22Rv1 (cell line): Measurements from ENCODE around the gene KCNAB1.

Experiments used
- H3K27ac ChIP-seq: fragments of 450-650 bp; 2 replicates; pipeline ENCODE4 v1.5.1; 2017
- CTCF ChIP-seq: fragments of 450-650 bp; IDR thresholded peaks from 2 replicates; pipeline ENCODE4 v1.5.1; 2017; ENCODE audit warnings: mild to moderate bottlenecking
- ZFX ChIP-seq: fragments of 450-650 bp; IDR thresholded peaks from 2 replicates; pipeline ENCODE4 v1.6.1; 2017; ENCODE audit warnings: antibody characterized with exemption, borderline replicate concordance

KCNAB1 gene

GRCh38 chr3:156409694-156410093 lies 289.3 kb downstream of the KCNAB1 start:
- no peak overlapping the region for H3K27ac ChIP-seq
- TF ChIP-seq ZFX (no peak), CTCF (no peak)

GRCh38 chr3:156412600-156412999 lies 292.2 kb downstream of the KCNAB1 start:
- TF ChIP-seq CTCF, result no peak
- TF ChIP-seq ZFX, result no peak

GRCh38 chr3:156413293-156413892 lies 293.0 kb downstream of the KCNAB1 start:
- TF ChIP-seq ZFX, result no peak
- TF ChIP-seq CTCF, result no peak
- no peak overlapping the region for H3K27ac ChIP-seq

More at GRCh38 chr3:156412600-156412999, 292.2 kb downstream of the KCNAB1 start:
- H3K27ac ChIP-seq, result no peak overlapping the region

- no peak overlapping the region for H3K27ac ChIP-seq
- TF ChIP-seq CTCF (no peak), ZFX (no peak)
These were observed 296.6 kb downstream of the KCNAB1 start for GRCh38 chr3:156416846-156417558.

- TF ChIP-seq CTCF (no peak), ZFX (no peak)
- H3K27ac ChIP-seq, result no peak overlapping the region
These were observed 297.3 kb downstream of the KCNAB1 start for GRCh38 chr3:156417559-156418132.

GRCh38 chr3:156418428-156418827 lies 298.1 kb downstream of the KCNAB1 start:
- TF ChIP-seq ZFX (no peak), CTCF (no peak)

GRCh38 chr3:156421534-156421933 lies 301.2 kb downstream of the KCNAB1 start:
- H3K27ac ChIP-seq, result no peak overlapping the region
- no peak for TF ChIP-seq CTCF
- TF ChIP-seq ZFX, result no peak

More at GRCh38 chr3:156418428-156418827, 298.1 kb downstream of the KCNAB1 start:
- H3K27ac ChIP-seq, result no peak overlapping the region
